ENCODE measurements around the gene TBC1D1.

Gene TBC1D1

GRCh38 chr4:38135201-38135600 lies 244.3 kb downstream of the TBC1D1 start:
- Histone ChIP-seq H2BK5ac (ENCODE audit: low read depth, low read length, poor library complexity) (no peak overlapping the region), H4K12ac (ENCODE audit: low read depth, low read length) (no peak overlapping the region), H2AK5ac (ENCODE audit: low read length) (no peak overlapping the region), H3K4me2 (ENCODE audit: low read length) (no peak overlapping the region), H3K79me2 (ENCODE audit: control insufficient read depth, insufficient read depth, low read length, poor library complexity) (no peaks in the 10 kb centered on the region), H3K27me3 (ENCODE audit: insufficient read depth, low read length) (no peaks in the 10 kb centered on the region), H3K36me3 (ENCODE audit: control insufficient read depth in 1 of 2, insufficient read depth in 2 of 2, low read length in 2 of 2) (peaks cover 13 to 36% of the 10 kb centered on the region in 2 experiments), H2AFZ (ENCODE audit: insufficient read depth, low read length, poor library complexity) (no peak overlapping the region), H2BK120ac (ENCODE audit: insufficient read depth, low read length, poor library complexity) (no peak overlapping the region), H4K91ac (ENCODE audit: low read depth, low read length) (no peak overlapping the region), H3K9me3 (ENCODE audit: insufficient read depth, low read depth, low read length) (no peaks in the 10 kb centered on the region), H3K9ac (ENCODE audit: low read length) (no peak overlapping the region), H3K18ac (ENCODE audit: low read length) (no peak overlapping the region), H3K23ac (ENCODE audit: low read length) (no peak overlapping the region), H3K4me1 (ENCODE audit: control insufficient read depth in 1 of 2, insufficient read depth in 2 of 2, low read length in 2 of 2) (peaks cover 10 to 15% of the 10 kb centered on the region in 2 experiments), H3K14ac (ENCODE audit: low read length) (no peak overlapping the region), H4K8ac (ENCODE audit: low read depth, low read length) (no peak overlapping the region), H3K4me3 (ENCODE audit: low read depth, low read length) (no peak overlapping the region), H2BK12ac (ENCODE audit: low read length) (no peak overlapping the region), H3K79me1 (ENCODE audit: low read length) (peaks cover 5% of the 10 kb centered on the region), H3K27ac (ENCODE audit: low read depth, low read length) (no peak overlapping the region), H3K4ac (ENCODE audit: low read depth, low read length) (no peak overlapping the region)
- no peak for DNase-seq
- WGBS (ENCODE audit: extremely low coverage, insufficient coverage, insufficient read length): no CpG with 5 or more reads among the region's 8 CpGs

- H2BK12ac ChIP-seq (ENCODE audit: low read length): no peak overlapping the region
- H3K14ac ChIP-seq (ENCODE audit: low read length): no peak overlapping the region
- H2BK5ac ChIP-seq (ENCODE audit: low read depth, low read length, poor library complexity): no peak overlapping the region
- H4K91ac ChIP-seq (ENCODE audit: low read depth, low read length): no peak overlapping the region
- no peak overlapping the region for H2AFZ ChIP-seq (ENCODE audit: insufficient read depth, low read length, poor library complexity)
- H3K79me1 ChIP-seq (ENCODE audit: low read length): peaks cover 5% of the 10 kb centered on the region
- no peak for DNase-seq
- no peak overlapping the region for H4K12ac ChIP-seq (ENCODE audit: low read depth, low read length)
- WGBS (ENCODE audit: extremely low coverage, insufficient coverage, insufficient read length): no CpG with 5 or more reads among the region's 10 CpGs
- no peaks in the 10 kb centered on the region for H3K27me3 ChIP-seq (ENCODE audit: insufficient read depth, low read length)
- H2AK5ac ChIP-seq (ENCODE audit: low read length): no peak overlapping the region
- peaks cover 4 to 5% of the 10 kb centered on the region in 2 experiments for H3K4me1 ChIP-seq (ENCODE audit: control insufficient read depth in 1 of 2, insufficient read depth in 2 of 2, low read length in 2 of 2)
- no peaks in the 10 kb centered on the region for H3K9me3 ChIP-seq (ENCODE audit: insufficient read depth, low read depth, low read length)
- no peak overlapping the region for H4K8ac ChIP-seq (ENCODE audit: low read depth, low read length)
- no peak overlapping the region for H3K23ac ChIP-seq (ENCODE audit: low read length)
- no peak overlapping the region for H3K4ac ChIP-seq (ENCODE audit: low read depth, low read length)
- no peak overlapping the region for H3K9ac ChIP-seq (ENCODE audit: low read length)
- H3K4me3 ChIP-seq (ENCODE audit: low read depth, low read length): no peak overlapping the region
- H3K4me2 ChIP-seq (ENCODE audit: low read length): no peak overlapping the region
- H3K79me2 ChIP-seq (ENCODE audit: control insufficient read depth, insufficient read depth, low read length, poor library complexity): no peaks in the 10 kb centered on the region
- no peak overlapping the region for H3K18ac ChIP-seq (ENCODE audit: low read length)
- no peak overlapping the region for H3K27ac ChIP-seq (ENCODE audit: low read depth, low read length)
- H2BK120ac ChIP-seq (ENCODE audit: insufficient read depth, low read length, poor library complexity): no peak overlapping the region
- H3K36me3 ChIP-seq (ENCODE audit: control insufficient read depth in 1 of 2, insufficient read depth in 2 of 2, low read length in 2 of 2): peaks cover 13 to 36% of the 10 kb centered on the region in 2 experiments
These were observed 245.7 kb downstream of the TBC1D1 start for GRCh38 chr4:38136604-38137003.

- no peak overlapping the region for H2AFZ ChIP-seq (ENCODE audit: insufficient read depth, low read length, poor library complexity)
- peak overlapping the region; percentile 3 for H3K4me3 ChIP-seq (ENCODE audit: low read depth, low read length)
- no peak overlapping the region for H3K14ac ChIP-seq (ENCODE audit: low read length)
- no peaks in the 10 kb centered on the region for H3K27me3 ChIP-seq (ENCODE audit: insufficient read depth, low read length)
- H3K27ac ChIP-seq (ENCODE audit: low read depth, low read length): no peak overlapping the region
- H2BK5ac ChIP-seq (ENCODE audit: low read depth, low read length, poor library complexity): no peak overlapping the region
- H3K79me2 ChIP-seq (ENCODE audit: control insufficient read depth, insufficient read depth, low read length, poor library complexity): no peaks in the 10 kb centered on the region
- no peak overlapping the region for H3K4ac ChIP-seq (ENCODE audit: low read depth, low read length)
- no peak overlapping the region for H3K18ac ChIP-seq (ENCODE audit: low read length)
- no peak overlapping the region for H2BK120ac ChIP-seq (ENCODE audit: insufficient read depth, low read length, poor library complexity)
- no peak overlapping the region for H2AK5ac ChIP-seq (ENCODE audit: low read length)
- no CpG with 5 or more reads among the region's 17 CpGs for WGBS (ENCODE audit: extremely low coverage, insufficient coverage, insufficient read length)
- no peaks in the 10 kb centered on the region for H3K9me3 ChIP-seq (ENCODE audit: insufficient read depth, low read depth, low read length)
- H3K79me1 ChIP-seq (ENCODE audit: low read length): peaks cover 5% of the 10 kb centered on the region
- H4K12ac ChIP-seq (ENCODE audit: low read depth, low read length): no peak overlapping the region
- H3K9ac ChIP-seq (ENCODE audit: low read length): no peak overlapping the region
- H3K36me3 ChIP-seq (ENCODE audit: control insufficient read depth in 1 of 2, insufficient read depth in 2 of 2, low read length in 2 of 2): peaks cover 13 to 38% of the 10 kb centered on the region in 2 experiments
- no peak for DNase-seq
- H4K8ac ChIP-seq (ENCODE audit: low read depth, low read length): no peak overlapping the region
- no peak overlapping the region for H3K4me2 ChIP-seq (ENCODE audit: low read length)
- H2BK12ac ChIP-seq (ENCODE audit: low read length): no peak overlapping the region
- H3K23ac ChIP-seq (ENCODE audit: low read length): no peak overlapping the region
- H3K4me1 ChIP-seq (ENCODE audit: control insufficient read depth in 1 of 2, insufficient read depth in 2 of 2, low read length in 2 of 2): peaks cover 4 to 5% of the 10 kb centered on the region in 2 experiments
- no peak overlapping the region for H4K91ac ChIP-seq (ENCODE audit: low read depth, low read length)
These were observed 246.2 kb downstream of the TBC1D1 start for GRCh38 chr4:38137080-38137479.

DNA sequence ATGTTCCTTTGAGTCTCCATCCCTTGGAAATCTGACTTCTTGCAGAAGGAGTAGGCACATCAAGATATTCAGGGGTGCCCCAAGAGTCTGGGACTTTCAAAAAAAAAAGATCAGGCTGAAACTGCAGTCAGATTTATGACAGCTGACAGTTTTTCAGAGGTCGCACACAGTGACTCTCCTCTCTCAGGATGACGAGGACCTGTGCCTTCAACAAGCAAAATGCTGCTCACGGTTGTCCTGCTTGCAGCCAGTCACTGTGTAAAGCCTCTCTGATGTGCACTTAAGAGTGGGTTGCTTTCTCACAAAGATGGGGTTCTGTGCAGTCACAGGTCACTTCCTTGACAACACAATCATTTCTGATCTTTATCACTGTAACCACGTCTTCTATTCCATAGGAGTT lies 247.5 kb downstream of the TBC1D1 start:
- no peak for DNase-seq
- Histone ChIP-seq H3K9ac (ENCODE audit: low read length) (no peak overlapping the region), H2BK120ac (ENCODE audit: insufficient read depth, low read length, poor library complexity) (no peak overlapping the region), H4K12ac (ENCODE audit: low read depth, low read length) (no peak overlapping the region), H3K4me3 (ENCODE audit: low read depth, low read length) (no peak overlapping the region), H3K27ac (ENCODE audit: low read depth, low read length) (no peak overlapping the region), H3K18ac (ENCODE audit: low read length) (no peak overlapping the region), H2AK5ac (ENCODE audit: low read length) (no peak overlapping the region), H3K79me2 (ENCODE audit: control insufficient read depth, insufficient read depth, low read length, poor library complexity) (no peaks in the 10 kb centered on the region), H3K9me3 (ENCODE audit: insufficient read depth, low read depth, low read length) (no peaks in the 10 kb centered on the region), H3K23ac (ENCODE audit: low read length) (no peak overlapping the region), H2AFZ (ENCODE audit: insufficient read depth, low read length, poor library complexity) (no peak overlapping the region), H4K91ac (ENCODE audit: low read depth, low read length) (no peak overlapping the region), H3K4ac (ENCODE audit: low read depth, low read length) (no peak overlapping the region), H3K27me3 (ENCODE audit: insufficient read depth, low read length) (no peaks in the 10 kb centered on the region), H2BK12ac (ENCODE audit: low read length) (no peak overlapping the region), H2BK5ac (ENCODE audit: low read depth, low read length, poor library complexity) (no peak overlapping the region), H3K4me1 (ENCODE audit: control insufficient read depth in 1 of 2, insufficient read depth in 2 of 2, low read length in 2 of 2) (peaks cover 4 to 5% of the 10 kb centered on the region in 2 experiments), H4K8ac (ENCODE audit: low read depth, low read length) (no peak overlapping the region), H3K79me1 (ENCODE audit: low read length) (peaks cover 5% of the 10 kb centered on the region), H3K14ac (ENCODE audit: low read length) (no peak overlapping the region), H3K4me2 (ENCODE audit: low read length) (no peak overlapping the region), H3K36me3 (ENCODE audit: control insufficient read depth in 1 of 2, insufficient read depth in 2 of 2, low read length in 2 of 2) (peaks cover 13 to 37% of the 10 kb centered on the region in 2 experiments)
- no CpG with 5 or more reads among the region's 4 CpGs for WGBS (ENCODE audit: extremely low coverage, insufficient coverage, insufficient read length)

Data from trophoblast cell (in vitro differentiated cells and primary cell).